Vagina (tissue), 2 donors: ENCODE results near the gene PDE7B.

Experiments
- POLR2AphosphoS5 ChIP-seq, 2 donors: sonication (generic); formaldehyde crosslinking; IDR thresholded peaks; one replicate each; pipeline ENCODE4 v1.9.0; 2017; ENCODE audit warnings: antibody characterized with exemption in 2 of 2, mild to moderate bottlenecking in 2 of 2, low read depth in 1 of 2; ENCODE audit not compliant: insufficient read depth in 1 of 2
- TF ChIP-seq, protein P1 (sequence below), 3 experiments: fragments of 450-650 bp in 2 of 3; fragments of 200-600 bp in 1 of 3; sonication (generic) in 1 of 3; IDR thresholded peaks; one replicate each; pipeline ENCODE4 v1.5.1; 2017 to 2019; ENCODE audit warnings: antibody characterized with exemption in 3 of 3, mild to moderate bottlenecking in 2 of 3, moderate library complexity in 2 of 3

DNA sequence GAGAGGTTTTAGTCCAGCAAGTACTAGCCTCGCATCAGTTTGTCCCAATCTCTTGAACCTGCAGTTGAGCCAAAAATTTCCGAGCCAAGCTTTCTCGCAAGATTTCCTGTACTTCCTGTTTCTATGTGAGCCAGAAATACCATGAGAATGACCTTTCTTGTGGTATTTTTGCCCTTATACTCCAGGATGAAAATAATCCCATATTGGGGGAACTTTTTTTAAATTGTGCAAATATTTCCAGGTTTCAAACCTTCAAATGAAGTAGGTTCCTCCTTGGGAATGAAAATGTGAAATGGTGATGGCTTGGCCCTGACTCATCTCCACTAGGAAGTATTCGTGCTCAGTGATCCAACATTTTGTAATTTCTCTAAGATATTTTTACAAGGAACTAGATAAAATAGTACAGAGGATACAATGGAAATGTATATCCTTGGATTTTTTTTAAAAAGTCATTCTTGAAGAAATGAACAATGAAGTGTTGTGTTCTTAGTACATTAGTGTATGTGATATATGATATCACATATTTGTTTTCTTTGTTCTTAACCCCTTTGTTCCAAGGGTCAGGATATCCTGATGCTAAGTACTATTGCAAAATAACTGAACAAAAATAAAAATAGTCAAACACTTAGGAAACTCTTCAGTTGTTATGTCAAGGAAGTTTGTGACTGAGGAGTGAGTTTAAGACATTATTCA lies 184.0 kb downstream of the PDE7B start:
- TF ChIP-seq, protein P1, sequence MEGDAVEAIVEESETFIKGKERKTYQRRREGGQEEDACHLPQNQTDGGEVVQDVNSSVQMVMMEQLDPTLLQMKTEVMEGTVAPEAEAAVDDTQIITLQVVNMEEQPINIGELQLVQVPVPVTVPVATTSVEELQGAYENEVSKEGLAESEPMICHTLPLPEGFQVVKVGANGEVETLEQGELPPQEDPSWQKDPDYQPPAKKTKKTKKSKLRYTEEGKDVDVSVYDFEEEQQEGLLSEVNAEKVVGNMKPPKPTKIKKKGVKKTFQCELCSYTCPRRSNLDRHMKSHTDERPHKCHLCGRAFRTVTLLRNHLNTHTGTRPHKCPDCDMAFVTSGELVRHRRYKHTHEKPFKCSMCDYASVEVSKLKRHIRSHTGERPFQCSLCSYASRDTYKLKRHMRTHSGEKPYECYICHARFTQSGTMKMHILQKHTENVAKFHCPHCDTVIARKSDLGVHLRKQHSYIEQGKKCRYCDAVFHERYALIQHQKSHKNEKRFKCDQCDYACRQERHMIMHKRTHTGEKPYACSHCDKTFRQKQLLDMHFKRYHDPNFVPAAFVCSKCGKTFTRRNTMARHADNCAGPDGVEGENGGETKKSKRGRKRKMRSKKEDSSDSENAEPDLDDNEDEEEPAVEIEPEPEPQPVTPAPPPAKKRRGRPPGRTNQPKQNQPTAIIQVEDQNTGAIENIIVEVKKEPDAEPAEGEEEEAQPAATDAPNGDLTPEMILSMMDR (IDR thresholded peaks at IDR 0.05), result no peak
- TF ChIP-seq POLR2AphosphoS5 (IDR thresholded peaks at IDR 0.05; ENCODE audit: insufficient read depth in 1 of 2, low read depth in 1 of 2), result peak; percentile 41 to 45
